ENCODE measurements around the gene MMRN2.
"Not testable (repeated sequence)": the region's sequence is repeated elsewhere in the genome, so short reads cannot be mapped to it uniquely, and the experiment has no call there.

Gene MMRN2

GRCh38 chr10:86937502-86938154, 19.8 kb downstream of the MMRN2 start:
- DNase-seq, result no peak

- DNase-seq, result no peak
Measured at GRCh38 chr10:86936661-86937501, 20.5 kb downstream of the MMRN2 start.

GRCh38 chr10:86934162-86934711, 23.2 kb downstream of the MMRN2 start:
- DNase-seq, result not testable (repeated sequence)

GRCh38 chr10:86932674-86933073, 24.7 kb downstream of the MMRN2 start:
- DNase-seq, result no peak

- DNase-seq, result no peak
Measured at GRCh38 chr10:86931872-86932271, 25.5 kb downstream of the MMRN2 start.

GRCh38 chr10:86929468-86930380, 27.7 kb downstream of the MMRN2 start:
- no peak for DNase-seq

- no peak for DNase-seq
Measured at GRCh38 chr10:86922553-86922961, 34.9 kb downstream of the MMRN2 start.

- no peak for DNase-seq
Measured at GRCh38 chr10:86918022-86918471, 39.4 kb downstream of the MMRN2 start.

- no peak for DNase-seq
Measured at GRCh38 chr10:86914734-86915133, 42.7 kb downstream of the MMRN2 start.

GRCh38 chr10:86905429-86905828, 52.0 kb downstream of the MMRN2 start:
- DNase-seq, result no peak

GRCh38 chr10:86904600-86904999, 52.8 kb downstream of the MMRN2 start:
- DNase-seq, result no peak

- no peak for DNase-seq
Measured at GRCh38 chr10:86900955-86901354, 56.5 kb downstream of the MMRN2 start.

GRCh38 chr10:86899670-86900276, 57.6 kb downstream of the MMRN2 start:
- DNase-seq, result peak; percentile 55

- no peak for DNase-seq
Measured at GRCh38 chr10:86899132-86899531, 58.3 kb downstream of the MMRN2 start.

- DNase-seq, result no peak
Measured at GRCh38 chr10:86898511-86898910, 58.9 kb downstream of the MMRN2 start.

GRCh38 chr10:86889997-86890396, 67.4 kb downstream of the MMRN2 start:
- no peak for DNase-seq

GRCh38 chr10:86888585-86889381, 68.6 kb downstream of the MMRN2 start:
- DNase-seq, result no peak
